Spinal cord (tissue), 10 donors: ENCODE measurements around the gene PTGES. TPM values are rescaled to one million over a fixed set of nuclear protein-coding genes. Genes with fewer than 3 reads are reported as not detected.
"Not testable (repeated sequence)": the region's sequence is repeated elsewhere in the genome, so short reads cannot be mapped to it uniquely, and the experiment has no call there.

Source experiments
- DNase-seq, 6 donors: peaks; one replicate each; pipeline versions ENCODE4 v3.0.0 to v3.0.0-alpha.2; 2013 to 2015; ENCODE audit warnings: low spot score in 6 of 6, low read depth in 4 of 6
- H3K27ac ChIP-seq: one replicate; pipeline ENCODE4 v1.5.1; 2013; ENCODE audit warnings: low read depth, low read length, control low read depth
- H3K27me3 ChIP-seq: one replicate; pipeline ENCODE4 v1.6.1; 2013; ENCODE audit warnings: low read length; ENCODE audit not compliant: control insufficient read depth, insufficient read depth
- H3K36me3 ChIP-seq: one replicate; pipeline ENCODE4 v1.6.1; 2013; ENCODE audit warnings: low read length; ENCODE audit not compliant: control insufficient read depth, insufficient read depth
- H3K4me1 ChIP-seq: one replicate; pipeline ENCODE4 v1.6.1; 2013; ENCODE audit warnings: low read length; ENCODE audit not compliant: control insufficient read depth, insufficient read depth
- H3K4me3 ChIP-seq: one replicate; pipeline ENCODE4 v1.5.1; 2013; ENCODE audit warnings: low read depth, low read length, control low read depth
- H3K9me3 ChIP-seq: one replicate; pipeline ENCODE4 v1.6.1; 2013; ENCODE audit warnings: low read length; ENCODE audit not compliant: control insufficient read depth, insufficient read depth
- WGBS: methylation state at CpG from one replicate; pipeline ENCODE4 v1.1.5; 2013; ENCODE audit warnings: missing lambda C conversion rate; ENCODE audit not compliant: insufficient coverage; 5-methylcytosine and 5-hydroxymethylcytosine counted together
- polyA plus RNA-seq, 2 donors: library from polyadenylated mRNA; unstranded; fragments of 120-200 nt; gene quantifications; one replicate each; pipeline ENCODE4 v1.2.1, GENCODE V29; 2013; ENCODE audit not compliant: insufficient read length in 2 of 2
- total RNA-seq, 2 donors: library from RNA; depleted of rRNA in 1 of 2; stranded (reverse); fragments of 120-200 nt in 1 of 2; fragments of >200 nt in 1 of 2; gene quantifications; one replicate each; pipeline versions ENCODE4 v1.2.3 to v1.2.4, GENCODE V29; 2013 to 2014
- donor health status: healthy.

Gene PTGES
- total and polyA plus RNA-seq, 4 donors = 2.5 to 9.3 (median 8.3) TPM

- no peaks in the 10 kb centered on the region for H3K4me1 ChIP-seq
- no peak overlapping the region for H3K4me3 ChIP-seq
- peak overlapping the region; percentile 19 for H3K27ac ChIP-seq
- WGBS = 83% methylated on average over 9 of the region's 11 CpGs
- no peaks in the 10 kb centered on the region for H3K36me3 ChIP-seq
- no peaks in the 10 kb centered on the region for H3K27me3 ChIP-seq
- no peaks in the 10 kb centered on the region for H3K9me3 ChIP-seq
- no peak for DNase-seq
These were observed 8.6 kb upstream of the PTGES start for GRCh38 chr9:129761293-129761900.

GRCh38 chr9:129760784-129761183 is 7.9 kb upstream of the PTGES start:
- not testable (repeated sequence) for H3K27me3 ChIP-seq, H3K36me3 ChIP-seq, H3K27ac ChIP-seq, H3K9me3 ChIP-seq, DNase-seq, H3K4me3 ChIP-seq, H3K4me1 ChIP-seq
- 100% methylated on average over 1 of the region's 7 CpGs for WGBS

- 80% methylated on average over 7 of the region's 13 CpGs for WGBS
- no peaks in the 10 kb centered on the region for H3K27me3 ChIP-seq
These were observed 7.1 kb upstream of the PTGES start for GRCh38 chr9:129759804-129760502.

GRCh38 chr9:129759319-129759718 is 6.5 kb upstream of the PTGES start:
- Histone ChIP-seq H3K4me3 (no peak overlapping the region), H3K27me3 (no peaks in the 10 kb centered on the region), H3K4me1 (no peaks in the 10 kb centered on the region), H3K9me3 (no peaks in the 10 kb centered on the region), H3K36me3 (no peaks in the 10 kb centered on the region), H3K27ac (no peak overlapping the region)
- no peak for DNase-seq
- WGBS = 75% methylated on average over 2 of the region's 4 CpGs

More at GRCh38 chr9:129759804-129760502, 7.1 kb upstream of the PTGES start:
- Histone ChIP-seq H3K9me3 (no peaks in the 10 kb centered on the region), H3K27ac (no peak overlapping the region), H3K36me3 (no peaks in the 10 kb centered on the region), H3K4me3 (no peak overlapping the region), H3K4me1 (no peaks in the 10 kb centered on the region)
- no peak for DNase-seq

GRCh38 chr9:129757045-129757444 is 4.2 kb upstream of the PTGES start:
- H3K9me3 ChIP-seq = no peaks in the 10 kb centered on the region
- peaks cover 8% of the 10 kb centered on the region for H3K27me3 ChIP-seq
- H3K4me3 ChIP-seq = no peak overlapping the region
- DNase-seq = no peak
- H3K4me1 ChIP-seq = peaks cover 13% of the 10 kb centered on the region
- no peak overlapping the region for H3K27ac ChIP-seq
- 83% methylated on average over 7 of the region's 9 CpGs for WGBS
- H3K36me3 ChIP-seq = no peaks in the 10 kb centered on the region

GRCh38 chr9:129756191-129756590 is 3.3 kb upstream of the PTGES start:
- peaks cover 8% of the 10 kb centered on the region for H3K27me3 ChIP-seq
- H3K4me3 ChIP-seq = no peak overlapping the region
- DNase-seq = no peak
- no peaks in the 10 kb centered on the region for H3K36me3 ChIP-seq
- H3K4me1 ChIP-seq = peaks cover 18% of the 10 kb centered on the region
- WGBS = 91% methylated on average over 5 of the region's 6 CpGs
- H3K9me3 ChIP-seq = no peaks in the 10 kb centered on the region
- H3K27ac ChIP-seq = no peak overlapping the region

- no peaks in the 10 kb centered on the region for H3K36me3 ChIP-seq
- H3K27ac ChIP-seq = no peak overlapping the region
- WGBS = 93% methylated on average over 5 of the region's 5 CpGs
- H3K27me3 ChIP-seq = peaks cover 8% of the 10 kb centered on the region
- no peaks in the 10 kb centered on the region for H3K9me3 ChIP-seq
- DNase-seq = no peak
- no peak overlapping the region for H3K4me3 ChIP-seq
- H3K4me1 ChIP-seq = peaks cover 18% of the 10 kb centered on the region
These were observed 2.3 kb upstream of the PTGES start for GRCh38 chr9:129755151-129755550.

GRCh38 chr9:129751841-129752801 is 721 bp downstream of the PTGES start:
- Histone ChIP-seq H3K4me3 (peak overlapping the region; percentile 32), H3K27ac (no peak overlapping the region), H3K27me3 (peaks cover 8% of the 10 kb centered on the region), H3K36me3 (no peaks in the 10 kb centered on the region), H3K4me1 (peaks cover 18% of the 10 kb centered on the region), H3K9me3 (no peaks in the 10 kb centered on the region)
- 50% methylated on average over 31 of the region's 31 CpGs for WGBS
- no peak for DNase-seq

GRCh38 chr9:129750013-129750638 is 2.7 kb downstream of the PTGES start:
- H3K36me3 ChIP-seq = no peaks in the 10 kb centered on the region
- H3K4me1 ChIP-seq = peaks cover 18% of the 10 kb centered on the region
- no peak overlapping the region for H3K4me3 ChIP-seq
- DNase-seq = no peak
- H3K27me3 ChIP-seq = peaks cover 8% of the 10 kb centered on the region
- no peaks in the 10 kb centered on the region for H3K9me3 ChIP-seq
- H3K27ac ChIP-seq = no peak overlapping the region
- 87% methylated on average over 9 of the region's 9 CpGs for WGBS
